Neural crest cell (in vitro differentiated cells): ENCODE measurements around the gene TLL1. TPM values are rescaled to one million over a fixed set of nuclear protein-coding genes. Genes with fewer than 3 reads are reported as not detected.
A peak's percentile ranks its signal among the peaks of the same experiment; 100 is the strongest.

ENCODE experiments used
- DNase-seq: peaks from one replicate; pipeline ENCODE4 v3.0.0; 2021; ENCODE audit warnings: low read depth, mixed read lengths, low spot score
- H3K27ac Mint-ChIP-seq: one replicate; pipeline ENCODE4 v1.8.0; 2021; ENCODE audit warnings: mild to moderate bottlenecking, mixed read lengths; ENCODE audit not compliant: unreplicated experiment
- H3K27me3 Mint-ChIP-seq: 2 replicates; pipeline ENCODE4 v1.8.0; 2021; ENCODE audit warnings: low read depth, mild to moderate bottlenecking, mixed read lengths
- H3K36me3 Mint-ChIP-seq: 2 replicates; pipeline ENCODE4 v1.8.0; 2021; ENCODE audit warnings: low read depth, mild to moderate bottlenecking, mixed read lengths
- H3K4me1 Mint-ChIP-seq: 2 replicates; pipeline ENCODE4 v1.8.0; 2021; ENCODE audit warnings: mixed read lengths
- H3K4me3 Mint-ChIP-seq: one replicate; pipeline ENCODE4 v1.8.0; 2021; ENCODE audit warnings: mild to moderate bottlenecking, mixed read lengths
- H3K9me3 Mint-ChIP-seq: 2 replicates; pipeline ENCODE4 v1.8.0; 2021; ENCODE audit warnings: mixed read lengths
- long read RNA-seq: library from polyadenylated mRNA; unstranded; transcript quantifications from one replicate; pipeline ENCODE4 v2.0.0, GENCODE V29; 2020
- total RNA-seq: library from RNA; stranded (reverse); gene quantifications from 2 replicates; pipeline ENCODE4 v1.2.1, GENCODE V29; 2021
- TF ChIP-seq, protein P1 (sequence below): fragments of 200-600 bp; sonication (generic); conservative IDR thresholded peaks from 2 replicates; pipeline ENCODE4 v1.5.0; 2021; ENCODE audit warnings: antibody characterized with exemption, mild to moderate bottlenecking

TLL1 gene
- total RNA-seq = 1.7 and 2.2 TPM in 2 replicates
- long read RNA-seq, partial matches to known transcripts = 1 of 2 reads
- long read RNA-seq, other reads (novel, unspliced or antisense) = 1 of 2 reads

DNA sequence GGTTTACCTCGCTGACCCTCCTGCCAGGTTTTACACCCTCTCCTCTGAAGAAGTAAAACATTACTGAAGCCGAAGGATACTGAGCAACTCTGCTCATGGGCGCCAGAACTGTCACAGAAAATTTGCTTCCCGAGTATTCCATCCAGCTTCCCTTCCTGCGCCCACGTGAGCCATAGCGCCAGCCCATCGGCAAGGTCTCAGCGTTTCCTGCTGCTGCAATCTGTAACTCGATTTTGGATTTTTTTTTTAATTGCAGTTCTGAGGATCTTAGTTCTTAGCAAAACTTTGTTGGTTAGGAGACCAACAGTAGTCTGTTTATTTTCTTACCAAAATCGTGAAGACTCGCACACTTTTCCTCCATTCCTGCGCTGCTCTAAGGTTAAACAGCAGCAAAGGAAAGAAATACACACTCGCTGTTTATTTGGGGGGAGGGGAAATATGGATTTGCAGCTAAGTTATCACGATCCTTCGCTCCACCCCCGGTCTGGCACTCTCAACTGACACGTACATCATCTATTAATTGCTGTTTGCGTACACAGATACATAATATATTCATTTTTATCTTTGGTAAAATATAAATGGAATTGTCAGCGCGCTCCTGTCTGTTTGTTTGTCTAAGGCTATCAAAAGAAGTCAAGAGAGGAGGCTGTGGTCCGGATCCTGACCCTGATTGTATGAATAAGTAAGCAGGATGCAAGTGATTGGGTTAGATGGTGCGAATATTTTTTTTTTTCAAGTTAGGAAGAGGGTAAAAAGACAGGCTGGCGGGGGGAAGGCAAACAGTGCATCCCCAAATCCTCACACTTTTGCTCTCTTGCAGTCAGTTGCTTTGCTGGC, at the start of gene TLL1:
Gene TLL1, plus strand, starts transcription at position 777 of the 837 bp plus-strand sequence. CDS start 668 bp downstream, outside the sequence.
- DNase-seq = no peak
- TF ChIP-seq, protein P1, sequence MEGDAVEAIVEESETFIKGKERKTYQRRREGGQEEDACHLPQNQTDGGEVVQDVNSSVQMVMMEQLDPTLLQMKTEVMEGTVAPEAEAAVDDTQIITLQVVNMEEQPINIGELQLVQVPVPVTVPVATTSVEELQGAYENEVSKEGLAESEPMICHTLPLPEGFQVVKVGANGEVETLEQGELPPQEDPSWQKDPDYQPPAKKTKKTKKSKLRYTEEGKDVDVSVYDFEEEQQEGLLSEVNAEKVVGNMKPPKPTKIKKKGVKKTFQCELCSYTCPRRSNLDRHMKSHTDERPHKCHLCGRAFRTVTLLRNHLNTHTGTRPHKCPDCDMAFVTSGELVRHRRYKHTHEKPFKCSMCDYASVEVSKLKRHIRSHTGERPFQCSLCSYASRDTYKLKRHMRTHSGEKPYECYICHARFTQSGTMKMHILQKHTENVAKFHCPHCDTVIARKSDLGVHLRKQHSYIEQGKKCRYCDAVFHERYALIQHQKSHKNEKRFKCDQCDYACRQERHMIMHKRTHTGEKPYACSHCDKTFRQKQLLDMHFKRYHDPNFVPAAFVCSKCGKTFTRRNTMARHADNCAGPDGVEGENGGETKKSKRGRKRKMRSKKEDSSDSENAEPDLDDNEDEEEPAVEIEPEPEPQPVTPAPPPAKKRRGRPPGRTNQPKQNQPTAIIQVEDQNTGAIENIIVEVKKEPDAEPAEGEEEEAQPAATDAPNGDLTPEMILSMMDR = no peak
- H3K27ac Mint-ChIP-seq = no peak within 1 kb of the TSS
- no peaks in the 10 kb centered on the region for H3K9me3 Mint-ChIP-seq
- peaks cover 24% of the 10 kb centered on the region for H3K4me1 Mint-ChIP-seq
- H3K27me3 Mint-ChIP-seq = peaks cover 87% of the 10 kb centered on the region
- no peaks in the 10 kb centered on the region for H3K36me3 Mint-ChIP-seq
- peak within 1 kb of the TSS; percentile 88 for H3K4me3 Mint-ChIP-seq

DNA sequence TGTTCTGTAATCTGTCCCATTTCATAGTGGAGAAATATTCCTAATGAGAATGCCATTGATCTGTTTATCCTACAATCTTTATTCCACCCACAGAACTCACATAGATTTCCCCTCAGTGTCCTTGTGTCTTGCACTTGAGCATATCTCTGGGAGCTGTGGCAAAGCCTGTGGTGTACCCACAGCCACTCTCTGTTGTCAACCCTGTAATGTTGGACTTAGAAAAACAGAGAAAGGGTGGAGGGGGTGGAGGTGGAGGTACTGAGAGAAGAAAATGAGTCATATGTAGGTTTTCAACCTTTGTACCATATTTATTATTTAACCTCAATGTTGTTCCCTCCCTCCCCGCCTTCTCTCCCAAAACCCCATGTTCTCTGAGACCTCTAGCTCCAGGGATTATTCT, 46.9 kb upstream of the TLL1 start:
- no peak overlapping the region for H3K4me3 Mint-ChIP-seq
- peaks cover 3% of the 10 kb centered on the region for H3K4me1 Mint-ChIP-seq
- H3K9me3 Mint-ChIP-seq = peaks cover 6% of the 10 kb centered on the region
- no peak overlapping the region for H3K27ac Mint-ChIP-seq
- H3K36me3 Mint-ChIP-seq = peaks cover 4% of the 10 kb centered on the region
- TF ChIP-seq, protein P1 = no peak
- H3K27me3 Mint-ChIP-seq = no peaks in the 10 kb centered on the region
- no peak for DNase-seq

DNA sequence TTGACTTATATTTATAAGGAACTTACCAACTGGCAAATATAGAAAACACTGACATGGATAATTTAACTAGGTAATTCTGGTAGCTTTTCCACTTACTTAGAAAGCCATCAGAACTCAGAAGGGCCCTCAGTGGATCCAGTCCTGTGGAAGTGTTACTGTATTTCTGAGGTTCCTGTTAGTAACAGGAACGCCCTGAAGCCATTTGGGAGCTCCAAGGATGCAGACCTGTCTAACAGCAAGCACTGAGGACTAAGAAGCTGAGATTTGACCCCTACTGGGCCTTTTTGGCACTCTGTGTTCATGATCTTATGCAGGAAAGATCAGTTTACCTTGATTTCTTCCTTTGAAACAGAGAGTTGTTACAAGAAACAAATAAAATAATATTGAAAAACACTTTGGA, 46.0 kb upstream of the TLL1 start:
- H3K36me3 Mint-ChIP-seq = peaks cover 4% of the 10 kb centered on the region
- peaks cover 3% of the 10 kb centered on the region for H3K9me3 Mint-ChIP-seq
- no peak for DNase-seq
- peaks cover 3% of the 10 kb centered on the region for H3K4me1 Mint-ChIP-seq
- H3K27ac Mint-ChIP-seq = no peak overlapping the region
- no peaks in the 10 kb centered on the region for H3K27me3 Mint-ChIP-seq
- TF ChIP-seq, protein P1 = no peak
- H3K4me3 Mint-ChIP-seq = no peak overlapping the region

DNA sequence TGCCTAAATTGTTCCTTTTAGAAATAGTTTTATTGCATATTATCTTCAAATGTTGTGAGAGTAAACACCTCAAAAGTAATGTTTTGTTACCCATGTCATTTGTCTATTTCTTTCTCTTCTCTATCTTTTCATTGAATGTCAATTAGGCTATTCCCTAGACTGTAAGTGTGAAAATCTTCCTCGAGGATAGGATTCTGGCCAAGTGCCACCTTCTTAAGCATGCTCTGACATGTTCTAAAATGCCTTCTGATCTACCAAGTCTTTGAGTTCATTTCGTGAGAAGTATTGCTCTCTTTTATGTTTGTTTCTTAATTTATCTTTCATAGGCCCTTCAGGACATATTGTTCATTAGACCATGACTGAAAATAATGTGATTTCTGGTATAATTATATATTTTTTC, 44.1 kb upstream of the TLL1 start:
- no peak overlapping the region for H3K4me3 Mint-ChIP-seq
- no peaks in the 10 kb centered on the region for H3K27me3 Mint-ChIP-seq
- DNase-seq = no peak
- TF ChIP-seq, protein P1 = no peak
- H3K27ac Mint-ChIP-seq = no peak overlapping the region
- H3K9me3 Mint-ChIP-seq = peaks cover 3% of the 10 kb centered on the region
- no peaks in the 10 kb centered on the region for H3K36me3 Mint-ChIP-seq
- H3K4me1 Mint-ChIP-seq = peaks cover 3% of the 10 kb centered on the region

DNA sequence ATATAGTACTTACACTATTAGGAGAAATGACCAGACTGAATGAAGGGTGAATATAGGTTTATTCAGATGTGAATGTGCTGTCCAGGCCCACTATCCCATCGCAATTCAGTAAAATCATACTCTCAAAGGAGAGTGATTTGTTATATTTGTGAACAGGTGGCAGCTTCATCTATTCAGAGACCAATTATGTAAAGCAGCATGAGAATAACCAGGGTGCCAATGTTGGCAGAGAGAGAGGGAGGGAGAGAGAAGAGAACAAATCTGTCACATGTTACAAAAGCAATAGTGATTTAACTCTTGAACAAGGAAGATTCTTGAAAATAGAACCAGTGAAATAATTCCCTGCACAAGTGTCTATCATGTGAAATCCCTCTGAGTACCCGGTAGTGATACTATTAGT, 38.9 kb upstream of the TLL1 start:
- no peaks in the 10 kb centered on the region for H3K9me3 Mint-ChIP-seq
- H3K36me3 Mint-ChIP-seq = no peaks in the 10 kb centered on the region
- DNase-seq = no peak
- H3K27ac Mint-ChIP-seq = no peak overlapping the region
- TF ChIP-seq, protein P1 = no peak
- H3K4me1 Mint-ChIP-seq = no peaks in the 10 kb centered on the region
- H3K27me3 Mint-ChIP-seq = no peaks in the 10 kb centered on the region
- H3K4me3 Mint-ChIP-seq = no peak overlapping the region
